Stomach (tissue), 9 donors: Measurements from ENCODE around the gene GLMP. TPM values are rescaled to one million over a fixed set of nuclear protein-coding genes. Genes with fewer than 3 reads are reported as not detected.

ENCODE experiments used
- DNase-seq, 2 donors: peaks; one replicate each; pipeline versions ENCODE4 v3.0.0 to v3.0.0-alpha.2; 2013 to 2019
- H3K27ac ChIP-seq, 5 donors: fragments of 200-600 bp in 4 of 5; sonication (generic) in 4 of 5; one replicate each; pipeline ENCODE4 v1.5.1; 2013 to 2019; ENCODE audit warnings: mild to moderate bottlenecking in 1 of 5, moderate library complexity in 1 of 5
- H3K27me3 ChIP-seq, 3 donors: fragments of 200-600 bp; sonication (generic); one replicate each; pipeline ENCODE4 v1.5.1; 2017 to 2019; ENCODE audit warnings: mixed run types in 1 of 3
- H3K36me3 ChIP-seq, 4 donors: fragments of 200-600 bp; sonication (generic); 1 replicate in 3 of 4; 2 replicates in 1 of 4; pipeline ENCODE4 v1.5.1; 2016 to 2019
- H3K4me1 ChIP-seq, 4 donors: fragments of 200-600 bp; sonication (generic); one replicate each; pipeline ENCODE4 v1.5.1; 2016 to 2019
- H3K4me3 ChIP-seq, 4 donors: fragments of 200-600 bp; sonication (generic) in 3 of 4; one replicate each; pipeline ENCODE4 v1.5.1; 2016 to 2019; ENCODE audit warnings: mild to moderate bottlenecking in 1 of 4
- H3K9me3 ChIP-seq, 4 donors: fragments of 200-600 bp; sonication (generic); one replicate each; pipeline ENCODE4 v1.5.1; 2016 to 2019
- CTCF ChIP-seq, 7 experiments: fragments of 450-650 bp in 4 of 7; fragments of 200-600 bp in 3 of 7; sonication (generic) in 3 of 7; IDR thresholded peaks; one replicate each; pipeline ENCODE4 v1.5.1; 2016 to 2019; ENCODE audit warnings: antibody characterized with exemption in 7 of 7, control low read depth in 2 of 7, mild to moderate bottlenecking in 1 of 7
- EP300 ChIP-seq: sonication (generic); formaldehyde crosslinking; IDR thresholded peaks from one replicate; pipeline ENCODE4 v1.6.1; 2017; ENCODE audit warnings: antibody characterized with exemption
- POLR2A ChIP-seq, 4 donors: fragments of 450-650 bp; IDR thresholded peaks; one replicate each; pipeline ENCODE4 v1.6.1; 2016; ENCODE audit warnings: antibody characterized with exemption in 4 of 4, control low read depth in 2 of 4, mild to moderate bottlenecking in 1 of 4, moderate library complexity in 1 of 4
- POLR2AphosphoS5 ChIP-seq, 3 donors: sonication (generic); formaldehyde crosslinking; IDR thresholded peaks; one replicate each; pipeline ENCODE4 v1.6.1; 2016; ENCODE audit warnings: antibody characterized with exemption in 3 of 3
- WGBS, 5 donors: extraction: QIAGEN DNeasy Blood & Tissue Kit in 3 of 5; methylation state at CpG; one replicate each; pipeline versions ENCODE4 v1.1.5 to v1.1.7; 2013 to 2018; 5-methylcytosine and 5-hydroxymethylcytosine counted together
- intact Hi-C: fragments of 100-400 bp; cut with DNase I; formaldehyde crosslinking; loops from one replicate; pipeline ENCODE4 v1.15.1; 2023; ENCODE audit warnings: low total_unique reads
- polyA plus RNA-seq, 3 donors: library from polyadenylated mRNA; stranded (reverse); fragments of 200-250 nt; gene quantifications; one replicate each; pipeline ENCODE4 v1.2.3, GENCODE V29; 2013
- total RNA-seq, 5 donors: library from RNA; depleted of rRNA; stranded (reverse); fragments of >200 nt; gene quantifications; one replicate each; pipeline versions ENCODE4 v1.1.0 to v1.2.3, GENCODE V29; 2014 to 2016
- donor health status: healthy with polysubstance abuse.
- donor health status: Bipolar disorder and iron deficiency.
- donor health status: healthy.

The GLMP gene
- total and polyA plus RNA-seq, 8 donors = 1.4 to 92.9 (median 28.4) TPM

- Histone ChIP-seq H3K27me3 (no peaks in the 10 kb centered on the region), H3K4me1 (no peaks in the 10 kb centered on the region), H3K9me3 (no peaks in the 10 kb centered on the region), H3K4me3 (no peak overlapping the region), H3K27ac (no peak overlapping the region), H3K36me3 (peaks cover 75 to 100% (median 100%) of the 10 kb centered on the region in 4 donors)
- 64 to 72% (median 65%) methylated on average over 3 of the region's 3 CpGs for WGBS, 5 donors
- intact Hi-C loops = no loop called here
- DNase-seq = peak in 1 of 2 donors; percentile 43
- TF ChIP-seq CTCF (IDR thresholded peaks at IDR 0.05) (no peak), POLR2AphosphoS5 (IDR thresholded peaks at IDR 0.05) (no peak), POLR2A (IDR thresholded peaks at IDR 0.05) (no peak), EP300 (no peak)
Measured at GRCh38 chr1:156259805-156260204, 35.7 kb downstream of the GLMP start.

GRCh38 chr1:156258859-156259258 lies 36.6 kb downstream of the GLMP start:
- TF ChIP-seq POLR2AphosphoS5 (IDR thresholded peaks at IDR 0.05) (no peak), POLR2A (IDR thresholded peaks at IDR 0.05) (no peak), EP300 (no peak), CTCF (IDR thresholded peaks at IDR 0.05) (no peak)
- H3K4me3 ChIP-seq = no peak overlapping the region
- H3K4me1 ChIP-seq = no peaks in the 10 kb centered on the region
- no peak overlapping the region for H3K27ac ChIP-seq
- no peaks in the 10 kb centered on the region for H3K9me3 ChIP-seq
- intact Hi-C loops = no loop called here
- H3K36me3 ChIP-seq = peaks cover 74 to 100% (median 100%) of the 10 kb centered on the region in 4 donors
- H3K27me3 ChIP-seq = no peaks in the 10 kb centered on the region
- WGBS, 5 donors = 94 to 97% (median 95%) methylated on average over 3 to 8 of the region's 8 CpGs
- no peak for DNase-seq

- Histone ChIP-seq H3K27me3 (no peaks in the 10 kb centered on the region), H3K9me3 (no peaks in the 10 kb centered on the region), H3K27ac (no peak overlapping the region), H3K4me1 (no peaks in the 10 kb centered on the region), H3K36me3 (peaks cover 74 to 100% (median 100%) of the 10 kb centered on the region in 4 donors), H3K4me3 (no peak overlapping the region)
- intact Hi-C loops = no loop called here
- WGBS, 5 donors = 70 to 95% (median 92%) methylated on average over 2 of the region's 2 CpGs
- TF ChIP-seq CTCF (IDR thresholded peaks at IDR 0.05) (no peak), EP300 (no peak)
- no peak for DNase-seq
Measured at GRCh38 chr1:156257711-156258110, 37.8 kb downstream of the GLMP start.

GRCh38 chr1:156253634-156254033 lies 41.8 kb downstream of the GLMP start:
- Histone ChIP-seq H3K27me3 (no peaks in the 10 kb centered on the region), H3K9me3 (no peaks in the 10 kb centered on the region), H3K4me1 (no peaks in the 10 kb centered on the region), H3K27ac (no peak overlapping the region), H3K4me3 (no peak overlapping the region), H3K36me3 (peaks cover 69 to 99% (median 98%) of the 10 kb centered on the region in 4 donors)
- TF ChIP-seq CTCF (IDR thresholded peaks at IDR 0.05) = no peak
- no peak for TF ChIP-seq POLR2A (IDR thresholded peaks at IDR 0.05)
- intact Hi-C loops = no loop called here
- 87 to 96% (median 93%) methylated on average over 3 of the region's 3 CpGs for WGBS, 5 donors
- no peak for DNase-seq
